Lower lobe of right lung (tissue), 2 donors: ENCODE data around the gene NCOA1. TPM values are rescaled to one million over a fixed set of nuclear protein-coding genes. Genes with fewer than 3 reads are reported as not detected.

ENCODE experiments used
- ATAC-seq, 2 donors: fragments of 200-7000 bp; cut with Tn5 transposase; one replicate each; pipeline ENCODE4 v1.9.1; 2020 to 2022; ENCODE audit warnings: mild to moderate bottlenecking in 2 of 2, moderate library complexity in 2 of 2
- DNase-seq: peaks from one replicate; pipeline ENCODE4 v3.0.0-alpha.2; 2020
- H3K27ac ChIP-seq: fragments of 200-600 bp; one replicate; pipeline ENCODE4 v1.8.0; 2022
- H3K27me3 ChIP-seq: fragments of 200-600 bp; one replicate; pipeline ENCODE4 v1.8.0; 2022; ENCODE audit warnings: low read depth
- H3K36me3 ChIP-seq: fragments of 200-600 bp; one replicate; pipeline ENCODE4 v1.8.0; 2022; ENCODE audit warnings: mild to moderate bottlenecking
- H3K4me1 ChIP-seq: fragments of 200-600 bp; one replicate; pipeline ENCODE4 v1.8.0; 2022
- H3K4me3 ChIP-seq: fragments of 200-600 bp; one replicate; pipeline ENCODE4 v1.8.0; 2022; ENCODE audit warnings: mild to moderate bottlenecking
- H3K9me3 ChIP-seq: fragments of 200-600 bp; one replicate; pipeline ENCODE4 v1.8.0; 2022
- intact Hi-C: fragments of 100-400 bp; cut with DNase I; formaldehyde crosslinking; loops from one replicate; pipeline ENCODE4 v1.11.0; 2022
- total RNA-seq: library from RNA; stranded (reverse); fragmentation: NEBNext Ultra II Directional; extraction: Animal tissue kit (Norgen Biotek cat#: 25700); gene quantifications from one replicate; pipeline ENCODE4 v1.2.1, GENCODE V29; 2021
- TF ChIP-seq, protein P1 (sequence below): fragments of 200-600 bp; IDR thresholded peaks from one replicate; pipeline ENCODE4 v1.8.0; 2022; ENCODE audit warnings: antibody characterized with exemption, mild to moderate bottlenecking
- donor health status: DM: no; HTN: yes; CAD: no; lungs with severe emphysema.

NCOA1 gene
- total RNA-seq, 1 donor from 2014 or later = 48.3 TPM

GRCh38 chr2:24813691-24814137 lies 322.7 kb downstream of the NCOA1 start:
- ATAC-seq (no peak), DNase-seq (no peak)
- Histone ChIP-seq H3K9me3 (no peaks in the 10 kb centered on the region), H3K27ac (no peak overlapping the region), H3K4me3 (no peak overlapping the region), H3K36me3 (peaks cover 18% of the 10 kb centered on the region), H3K4me1 (no peaks in the 10 kb centered on the region), H3K27me3 (no peaks in the 10 kb centered on the region)
- TF ChIP-seq, protein P1, sequence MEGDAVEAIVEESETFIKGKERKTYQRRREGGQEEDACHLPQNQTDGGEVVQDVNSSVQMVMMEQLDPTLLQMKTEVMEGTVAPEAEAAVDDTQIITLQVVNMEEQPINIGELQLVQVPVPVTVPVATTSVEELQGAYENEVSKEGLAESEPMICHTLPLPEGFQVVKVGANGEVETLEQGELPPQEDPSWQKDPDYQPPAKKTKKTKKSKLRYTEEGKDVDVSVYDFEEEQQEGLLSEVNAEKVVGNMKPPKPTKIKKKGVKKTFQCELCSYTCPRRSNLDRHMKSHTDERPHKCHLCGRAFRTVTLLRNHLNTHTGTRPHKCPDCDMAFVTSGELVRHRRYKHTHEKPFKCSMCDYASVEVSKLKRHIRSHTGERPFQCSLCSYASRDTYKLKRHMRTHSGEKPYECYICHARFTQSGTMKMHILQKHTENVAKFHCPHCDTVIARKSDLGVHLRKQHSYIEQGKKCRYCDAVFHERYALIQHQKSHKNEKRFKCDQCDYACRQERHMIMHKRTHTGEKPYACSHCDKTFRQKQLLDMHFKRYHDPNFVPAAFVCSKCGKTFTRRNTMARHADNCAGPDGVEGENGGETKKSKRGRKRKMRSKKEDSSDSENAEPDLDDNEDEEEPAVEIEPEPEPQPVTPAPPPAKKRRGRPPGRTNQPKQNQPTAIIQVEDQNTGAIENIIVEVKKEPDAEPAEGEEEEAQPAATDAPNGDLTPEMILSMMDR = no peak
- intact Hi-C loops = no loop called here

- H3K27ac ChIP-seq = no peak overlapping the region
- no peak overlapping the region for H3K4me3 ChIP-seq
- H3K36me3 ChIP-seq = peaks cover 26% of the 10 kb centered on the region
- no peaks in the 10 kb centered on the region for H3K9me3 ChIP-seq
- TF ChIP-seq, protein P1 = no peak
- no peak for ATAC-seq
- intact Hi-C loops = no loop called here
- H3K4me1 ChIP-seq = no peaks in the 10 kb centered on the region
- H3K27me3 ChIP-seq = no peaks in the 10 kb centered on the region
- no peak for DNase-seq
Observed at GRCh38 chr2:24814516-24814915, 323.5 kb downstream of the NCOA1 start.

DNA sequence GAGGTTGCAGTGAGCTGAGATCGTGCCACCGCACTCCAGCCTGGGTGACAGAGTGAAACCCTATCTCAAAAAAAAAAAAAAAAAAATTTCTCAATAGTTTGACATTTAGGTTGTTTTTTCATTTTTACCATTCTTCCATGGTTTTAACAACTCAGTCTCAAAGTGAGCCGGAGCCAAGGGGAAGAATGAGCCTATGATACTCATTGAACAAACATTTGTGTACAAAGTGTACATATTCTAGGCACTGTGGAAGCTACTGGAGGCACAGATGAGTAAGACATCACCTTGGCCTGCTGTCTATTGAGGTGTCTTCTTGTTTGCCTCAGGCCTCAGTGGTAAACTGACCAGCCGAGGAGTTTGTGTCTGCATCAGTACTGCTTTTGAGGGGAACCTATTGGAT lies 324.1 kb downstream of the NCOA1 start:
- Histone ChIP-seq H3K27ac (no peak overlapping the region), H3K27me3 (no peaks in the 10 kb centered on the region), H3K4me1 (no peaks in the 10 kb centered on the region), H3K4me3 (no peak overlapping the region), H3K36me3 (peaks cover 29% of the 10 kb centered on the region), H3K9me3 (no peaks in the 10 kb centered on the region)
- TF ChIP-seq, protein P1 = no peak
- ATAC-seq (no peak), DNase-seq (no peak)
- intact Hi-C loops = no loop called here

GRCh38 chr2:24816404-24816803 lies 325.4 kb downstream of the NCOA1 start:
- DNase-seq (no peak), ATAC-seq (no peak)
- H3K36me3 ChIP-seq = peaks cover 32% of the 10 kb centered on the region
- no peaks in the 10 kb centered on the region for H3K9me3 ChIP-seq
- no peak overlapping the region for H3K4me3 ChIP-seq
- no peaks in the 10 kb centered on the region for H3K4me1 ChIP-seq
- no peak overlapping the region for H3K27ac ChIP-seq
- H3K27me3 ChIP-seq = no peaks in the 10 kb centered on the region
- TF ChIP-seq, protein P1 = no peak
- intact Hi-C loops = no loop called here

DNA sequence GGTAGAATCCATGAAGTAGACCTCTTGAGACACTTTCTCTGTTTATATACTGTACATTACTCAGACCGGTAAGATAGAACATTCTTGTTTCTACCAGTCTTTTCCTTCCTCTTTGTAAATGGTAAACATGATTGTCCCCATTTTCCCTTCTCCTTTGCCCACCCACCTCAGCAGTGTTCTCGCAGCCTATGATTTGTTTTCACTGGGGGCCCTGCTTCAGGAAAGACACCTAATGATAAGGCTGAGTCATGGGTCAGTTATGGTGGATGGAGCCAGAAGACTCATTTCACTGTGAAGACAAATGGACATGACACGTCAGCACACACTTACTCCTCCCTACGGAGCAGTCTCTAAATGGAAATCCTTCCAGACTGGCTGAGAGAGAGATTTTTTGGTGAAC lies 325.8 kb downstream of the NCOA1 start:
- ATAC-seq (no peak), DNase-seq (no peak)
- Histone ChIP-seq H3K9me3 (no peaks in the 10 kb centered on the region), H3K4me3 (no peak overlapping the region), H3K27ac (no peak overlapping the region), H3K36me3 (peaks cover 32% of the 10 kb centered on the region), H3K4me1 (no peaks in the 10 kb centered on the region), H3K27me3 (no peaks in the 10 kb centered on the region)
- TF ChIP-seq, protein P1 = no peak
- intact Hi-C loops = no loop called here

DNA sequence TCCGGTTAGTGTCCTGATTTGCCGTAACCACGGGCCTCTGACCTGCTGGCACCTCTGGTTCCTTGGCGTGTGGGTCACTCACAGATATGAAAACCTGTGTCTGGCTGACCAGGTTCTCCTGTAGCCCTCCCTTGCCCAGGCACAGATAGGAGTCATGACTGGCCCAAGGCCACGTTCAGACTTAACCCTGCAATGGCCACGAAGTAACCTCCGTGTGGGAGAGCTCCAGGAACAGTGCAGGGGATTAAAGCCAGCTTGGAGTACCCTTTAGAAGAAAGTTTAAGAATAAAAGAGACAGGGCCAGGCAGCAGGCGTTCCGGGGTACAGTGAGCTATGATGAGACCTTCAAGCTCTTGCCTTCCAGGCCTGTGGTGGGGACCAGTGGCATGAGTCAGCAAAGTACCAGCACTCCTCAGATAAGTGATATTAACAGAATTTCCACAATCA lies 327.7 kb downstream of the NCOA1 start:
- H3K27ac ChIP-seq = no peak overlapping the region
- no peaks in the 10 kb centered on the region for H3K27me3 ChIP-seq
- intact Hi-C loops = no loop called here
- H3K36me3 ChIP-seq = peaks cover 44% of the 10 kb centered on the region
- no peaks in the 10 kb centered on the region for H3K9me3 ChIP-seq
- DNase-seq (no peak), ATAC-seq (no peak)
- TF ChIP-seq, protein P1 = no peak
- no peaks in the 10 kb centered on the region for H3K4me1 ChIP-seq
- no peak overlapping the region for H3K4me3 ChIP-seq
